GM21576 (cell line): ENCODE data around the gene ZCCHC17.
"Not testable (repeated sequence)": the region's sequence is repeated elsewhere in the genome, so short reads cannot be mapped to it uniquely, and the experiment has no call there.

Source experiments
- ATAC-seq: cut with Tn5 transposase; IDR thresholded peaks from one replicate; pipeline ENCODE4 v1.9.1; 2021; ENCODE audit warnings: mild to moderate bottlenecking, moderate library complexity; ENCODE audit not compliant: unreplicated experiment

The ZCCHC17 gene

DNA sequence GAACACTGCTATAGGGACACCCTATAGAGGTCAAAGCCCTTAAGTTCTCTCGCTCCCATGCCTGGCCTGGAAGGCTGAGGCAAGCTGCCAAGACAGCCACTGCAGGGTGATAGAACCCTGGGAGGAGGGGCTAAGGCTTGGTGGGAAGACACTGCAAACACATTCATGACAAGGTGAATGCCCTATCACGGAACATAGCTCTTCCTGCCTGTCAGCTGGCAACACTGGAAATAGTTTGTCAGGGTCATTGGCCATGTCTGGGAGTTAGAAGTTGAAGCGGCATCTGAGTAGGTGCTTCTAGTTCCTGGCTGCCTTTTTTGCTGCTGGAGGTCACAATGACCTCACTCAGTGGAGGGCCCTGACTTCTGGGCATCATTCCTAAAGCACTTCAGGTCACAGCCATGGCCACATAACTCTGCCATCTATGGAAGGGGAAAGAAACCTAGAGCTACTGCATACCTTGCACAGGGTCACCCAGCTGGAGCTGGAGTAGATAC, 71.8 kb downstream of the ZCCHC17 start:
- ATAC-seq: no peak

DNA sequence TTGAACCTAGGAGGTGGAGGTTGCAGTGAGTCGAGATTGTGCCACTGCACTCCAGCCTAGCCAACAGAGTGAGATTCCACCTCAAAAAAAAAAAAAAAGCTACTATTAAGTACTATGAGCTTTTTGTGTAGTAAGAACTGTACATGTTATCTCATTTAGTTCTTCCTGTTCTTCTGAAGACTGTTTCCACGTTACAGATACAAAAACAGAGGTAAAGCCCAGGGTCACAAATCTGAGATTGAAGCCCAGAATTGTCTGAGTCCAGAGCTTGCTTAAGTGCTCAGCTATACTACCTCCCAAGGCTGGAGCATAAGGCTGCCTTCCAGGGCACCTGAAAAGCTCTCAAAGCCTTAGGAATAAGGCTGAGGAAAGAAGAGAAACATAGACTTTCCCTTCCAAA, 73.2 kb downstream of the ZCCHC17 start:
- no peak for ATAC-seq

- ATAC-seq: no peak
Observed at GRCh38 chr1:31370565-31370964, 73.7 kb downstream of the ZCCHC17 start.

- ATAC-seq: no peak
Observed at GRCh38 chr1:31371121-31371959, 74.5 kb downstream of the ZCCHC17 start.

- ATAC-seq: no peak
Observed at GRCh38 chr1:31372051-31372450, 75.2 kb downstream of the ZCCHC17 start.

DNA sequence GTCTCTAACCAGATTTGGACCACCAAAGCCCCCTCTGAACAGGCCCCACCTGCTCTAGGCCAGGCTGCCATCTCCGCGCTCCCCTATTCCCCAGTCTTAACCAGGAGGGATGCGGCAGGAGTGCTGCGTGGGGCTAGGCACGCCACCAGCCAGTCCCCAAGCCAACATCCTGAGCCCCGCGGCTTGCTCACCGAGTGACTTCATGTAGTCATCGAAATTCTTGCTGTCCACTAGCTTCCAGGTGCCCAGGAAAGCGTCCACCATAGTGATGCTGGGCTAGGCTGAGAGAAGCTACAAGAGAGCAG, 75.9 kb downstream of the ZCCHC17 start:
- ATAC-seq: no peak

DNA sequence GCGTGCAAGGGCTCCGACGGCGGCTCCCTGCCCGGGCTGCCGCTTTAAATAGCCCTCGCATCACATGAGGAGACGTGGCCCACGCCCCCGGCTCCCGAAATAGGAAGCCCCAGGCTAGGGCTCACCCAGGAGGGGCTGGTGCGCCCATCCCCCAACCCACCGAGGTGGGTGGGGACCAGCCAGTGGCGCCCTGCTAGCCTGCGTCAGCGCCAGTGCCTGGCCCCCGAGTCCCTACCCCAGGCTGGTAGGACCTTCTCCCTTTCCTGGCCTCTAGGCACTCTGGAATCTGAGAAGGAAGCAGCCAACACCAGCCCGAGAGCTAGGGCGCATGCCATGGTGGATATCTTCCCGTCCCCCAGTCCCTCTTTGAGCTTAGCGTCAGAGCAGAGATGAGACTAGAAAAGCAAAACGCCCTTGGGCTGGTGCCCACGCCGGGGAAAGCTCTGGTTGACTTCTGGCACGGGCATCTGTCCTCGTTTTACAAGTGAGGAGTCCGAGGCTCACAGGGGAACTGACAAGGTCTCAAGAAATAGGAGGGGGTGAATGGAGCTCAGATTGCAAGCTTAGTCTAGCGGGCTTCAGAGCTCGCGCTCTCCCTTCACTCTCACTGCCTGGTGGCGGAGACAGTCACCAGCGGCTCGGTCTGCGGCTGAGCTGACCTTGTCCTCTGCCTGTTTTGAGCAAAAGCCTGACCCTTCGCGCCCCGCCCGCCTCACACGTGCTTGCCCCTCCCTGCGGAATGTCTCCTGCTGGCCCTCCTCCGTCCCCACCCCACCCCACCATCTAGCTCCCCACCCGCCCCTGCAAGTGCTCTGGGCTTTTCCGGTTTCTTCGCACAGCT, 76.4 kb downstream of the ZCCHC17 start, which contains the start of gene FABP3:
TSS of gene FABP3 (minus strand) at position 21 of the 841 bp plus-strand sequence. CDS start 62 bp downstream, outside the sequence.
- ATAC-seq: no peak

DNA sequence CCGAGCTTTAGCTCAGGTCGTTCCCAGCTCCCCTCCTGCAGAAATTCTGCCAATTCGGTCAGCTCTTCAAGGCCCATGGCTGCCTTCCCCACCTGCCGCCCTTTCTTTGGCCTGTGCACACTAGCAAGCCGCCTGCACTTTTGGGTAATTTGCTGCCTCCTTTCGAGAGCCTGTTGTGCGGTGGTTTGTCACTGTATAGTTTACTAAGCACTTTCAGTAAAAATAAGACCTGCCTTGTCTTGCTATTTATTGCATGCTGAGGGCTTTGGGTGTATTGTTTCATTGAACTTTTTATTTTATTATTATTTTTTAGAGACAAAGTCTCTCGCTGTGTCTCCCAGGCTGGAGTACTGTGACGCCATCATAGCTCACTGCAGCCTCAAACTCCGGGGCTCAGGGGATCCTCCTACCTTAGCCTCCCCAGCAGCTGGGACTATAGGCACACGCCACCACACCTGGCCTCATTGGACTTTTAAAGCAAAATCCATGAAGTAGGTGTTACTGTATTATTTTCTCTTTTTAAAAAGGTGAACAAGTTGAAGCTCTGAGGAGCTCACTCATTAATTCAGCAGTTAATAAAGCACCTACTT, 77.2 kb downstream of the ZCCHC17 start:
- ATAC-seq: no peak

GRCh38 chr1:31374511-31375196, 77.8 kb downstream of the ZCCHC17 start:
- no peak for ATAC-seq

- ATAC-seq: no peak
Observed at GRCh38 chr1:31376375-31377134, 79.7 kb downstream of the ZCCHC17 start.

- no peak for ATAC-seq
Observed at GRCh38 chr1:31377364-31377863, 80.6 kb downstream of the ZCCHC17 start.

GRCh38 chr1:31378001-31378400, 81.2 kb downstream of the ZCCHC17 start:
- no peak for ATAC-seq

GRCh38 chr1:31380181-31380580, 83.3 kb downstream of the ZCCHC17 start:
- no peak for ATAC-seq

DNA sequence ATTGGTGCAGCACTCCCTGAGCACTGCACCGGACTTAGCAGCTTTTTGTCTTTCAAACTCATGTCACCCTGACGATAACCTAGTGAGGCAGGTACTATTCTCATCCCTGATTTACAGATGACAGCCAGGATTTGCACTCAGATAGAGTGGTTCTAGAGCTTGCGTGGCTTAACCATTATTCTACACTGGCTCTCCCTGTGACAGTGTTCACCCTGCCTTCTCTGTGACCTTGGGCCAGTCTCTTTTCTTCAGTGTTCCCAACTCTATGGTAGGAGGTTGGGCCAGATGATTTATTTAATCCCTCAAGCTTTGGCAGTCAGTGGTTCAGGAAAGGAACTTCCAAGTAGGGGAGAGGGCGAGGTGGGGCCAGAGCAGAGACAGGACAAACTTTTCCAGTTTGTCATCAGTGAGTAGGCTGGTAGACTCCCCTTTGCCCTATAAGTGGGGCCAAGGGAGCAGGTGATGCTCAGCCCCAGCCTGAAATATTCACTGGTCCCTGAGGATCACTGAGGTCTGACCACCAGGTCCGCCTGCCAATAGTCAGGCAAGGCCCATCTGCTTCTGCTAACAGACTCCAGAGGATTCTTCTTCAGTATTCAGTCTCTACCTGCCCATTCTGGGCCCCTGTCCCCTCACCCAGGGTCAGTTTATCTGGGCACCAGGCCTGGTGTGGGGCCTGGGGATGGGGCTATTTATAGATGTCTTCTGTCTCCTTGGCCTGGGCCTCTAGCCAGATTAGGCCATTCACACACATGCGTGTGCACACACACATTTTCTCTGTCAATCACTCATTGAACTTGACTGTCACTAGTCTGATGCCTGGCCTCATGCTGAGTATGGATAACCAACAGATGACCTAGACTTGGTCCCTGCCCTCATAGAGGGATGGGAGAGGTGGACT, 84.8 kb downstream of the ZCCHC17 start:
- no peak for ATAC-seq

- ATAC-seq: no peak
Observed at GRCh38 chr1:31382379-31382989, 85.7 kb downstream of the ZCCHC17 start.

- no peak for ATAC-seq
Observed at GRCh38 chr1:31383967-31384366, 87.1 kb downstream of the ZCCHC17 start.

DNA sequence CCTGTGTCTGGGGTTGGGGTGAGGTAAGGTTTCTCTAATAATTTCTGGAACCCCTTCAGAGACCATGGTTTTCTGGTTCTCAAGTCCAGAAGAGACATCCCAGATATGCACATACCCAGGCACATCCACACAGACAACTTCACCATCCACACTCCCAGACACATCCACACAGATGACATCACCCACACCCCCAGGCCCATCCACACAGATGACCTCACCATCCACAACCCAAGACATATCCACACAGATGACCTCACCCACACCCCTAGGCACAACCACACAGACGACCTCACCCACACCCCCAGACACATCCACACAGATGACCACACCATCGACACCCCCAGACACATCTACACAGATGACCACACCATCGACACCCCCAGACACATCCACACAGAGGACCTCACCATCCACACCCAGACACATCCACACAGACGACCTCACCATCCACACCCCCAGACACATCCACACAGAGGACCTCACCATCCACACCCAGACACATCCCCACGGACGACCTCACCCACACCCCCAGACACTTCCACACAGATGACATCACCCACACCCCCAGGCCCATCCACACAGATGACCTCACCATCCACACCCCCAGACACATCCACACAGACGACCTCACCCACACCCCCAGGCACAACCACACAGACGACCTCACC, 89.9 kb downstream of the ZCCHC17 start:
- not testable (repeated sequence) for ATAC-seq

DNA sequence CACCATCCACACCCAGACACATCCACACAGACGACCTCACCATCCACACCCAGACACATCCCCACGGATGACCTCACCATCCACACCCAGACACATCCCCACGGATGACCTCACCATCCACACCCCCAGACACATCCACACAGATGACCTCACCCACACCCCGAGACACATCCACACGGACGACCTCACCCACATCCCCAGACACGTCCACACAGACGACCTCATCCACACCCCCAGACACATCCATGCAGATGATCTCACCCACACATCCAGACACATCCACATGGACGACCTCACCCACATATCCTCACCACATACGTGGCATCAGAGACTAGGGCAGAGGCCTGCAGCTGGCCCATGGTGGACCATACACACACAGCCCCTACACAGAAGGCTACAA, 90.8 kb downstream of the ZCCHC17 start:
- no peak for ATAC-seq
